ENCODE results near the gene SLC25A33.

SLC25A33 gene

DNA sequence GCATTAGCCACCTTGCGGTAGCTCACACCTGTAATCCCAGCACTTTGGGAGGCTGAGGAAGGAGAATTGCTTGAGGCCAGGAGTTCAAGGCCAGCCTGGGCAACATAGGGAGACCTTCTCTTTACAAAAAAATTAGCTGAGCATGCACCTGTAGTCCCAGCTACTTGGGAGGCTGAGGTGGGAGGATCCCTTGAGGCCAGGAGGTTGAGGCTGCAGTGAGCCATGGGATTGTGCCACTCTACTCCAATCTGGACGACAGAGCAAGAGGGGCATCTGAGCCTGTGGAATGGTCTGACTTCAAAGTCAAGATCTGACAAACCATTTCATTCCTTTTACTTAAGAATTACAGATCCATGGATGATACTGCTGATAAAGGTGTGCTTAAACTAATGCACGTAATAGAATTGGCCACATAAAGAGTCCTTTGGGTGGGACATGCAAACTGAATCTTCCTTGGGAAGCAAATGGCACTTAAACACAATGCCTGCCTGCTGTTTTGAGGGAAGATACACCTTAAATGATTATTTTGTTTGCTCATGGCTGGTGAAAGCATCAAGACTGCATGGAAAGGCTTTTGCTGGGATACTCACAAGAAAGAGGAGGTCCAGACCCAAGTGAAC, 47.0 kb downstream of the SLC25A33 start:
- DNase-seq (ENCODE audit: low read depth, low spot score), result no peak

DNA sequence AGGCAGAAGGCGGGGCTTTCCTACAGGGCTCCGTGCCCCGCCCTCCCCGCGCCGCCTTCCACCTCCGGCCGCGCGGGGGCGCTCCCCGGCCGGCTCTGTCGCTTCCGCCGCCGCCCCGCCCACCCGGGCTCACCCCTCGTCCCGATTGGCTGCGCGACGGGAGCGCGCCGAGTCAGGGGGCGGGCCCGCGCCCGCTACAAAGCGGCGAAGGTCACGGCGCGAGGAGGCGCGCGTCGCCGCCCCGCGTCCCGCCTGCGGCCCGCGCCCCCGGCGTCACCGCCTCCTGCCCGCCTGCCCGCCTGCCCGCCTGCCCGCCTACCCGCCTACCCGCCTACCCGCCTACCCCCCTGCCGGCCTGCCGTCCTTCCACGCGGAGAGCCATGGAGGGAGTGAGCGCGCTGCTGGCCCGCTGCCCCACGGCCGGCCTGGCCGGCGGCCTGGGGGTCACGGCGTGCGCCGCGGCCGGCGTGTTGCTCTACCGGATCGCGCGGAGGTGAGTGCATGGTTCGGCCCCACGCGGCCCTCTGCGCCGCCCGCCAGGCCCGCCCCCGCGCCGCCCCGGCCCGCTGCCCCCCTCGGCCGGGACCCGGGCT, 49.4 kb downstream of the SLC25A33 start, which contains the start of gene TMEM201:
Gene TMEM201 (plus strand): TSS at position 361 of the 593 bp plus-strand sequence. CDS start 20 bp downstream, at position 381.
- peak; percentile 88 for DNase-seq (ENCODE audit: low read depth, low spot score)

GRCh38 chr1:9589144-9589718, 50.0 kb downstream of the SLC25A33 start:
- DNase-seq (ENCODE audit: low read depth, low spot score), result no peak

DNA sequence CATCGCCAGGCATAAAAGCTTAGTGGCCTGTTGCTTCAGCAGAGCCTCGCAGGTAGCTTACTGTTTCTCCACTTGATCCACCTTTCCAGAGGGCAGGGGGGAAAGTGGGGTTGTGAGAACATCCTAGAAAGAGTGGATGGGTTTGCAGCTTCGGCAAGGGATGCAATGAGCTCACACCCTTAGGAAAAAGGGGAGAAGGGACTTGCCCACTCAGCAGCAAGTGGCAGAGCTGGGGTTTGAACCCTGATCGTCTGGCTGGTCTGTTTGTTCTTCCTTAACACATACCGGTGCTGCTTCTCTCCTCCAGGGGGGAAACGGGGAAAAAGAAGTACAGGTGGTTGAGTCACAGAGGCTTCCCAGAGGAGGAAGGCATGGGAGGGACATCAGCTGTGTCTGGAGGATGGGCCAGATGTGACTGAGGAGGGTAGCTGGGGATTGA, 50.5 kb downstream of the SLC25A33 start:
- no peak for DNase-seq (ENCODE audit: low read depth, low spot score)

- DNase-seq (ENCODE audit: low read depth, low spot score), result no peak
These were observed 50.9 kb downstream of the SLC25A33 start for GRCh38 chr1:9590201-9590600.

DNA sequence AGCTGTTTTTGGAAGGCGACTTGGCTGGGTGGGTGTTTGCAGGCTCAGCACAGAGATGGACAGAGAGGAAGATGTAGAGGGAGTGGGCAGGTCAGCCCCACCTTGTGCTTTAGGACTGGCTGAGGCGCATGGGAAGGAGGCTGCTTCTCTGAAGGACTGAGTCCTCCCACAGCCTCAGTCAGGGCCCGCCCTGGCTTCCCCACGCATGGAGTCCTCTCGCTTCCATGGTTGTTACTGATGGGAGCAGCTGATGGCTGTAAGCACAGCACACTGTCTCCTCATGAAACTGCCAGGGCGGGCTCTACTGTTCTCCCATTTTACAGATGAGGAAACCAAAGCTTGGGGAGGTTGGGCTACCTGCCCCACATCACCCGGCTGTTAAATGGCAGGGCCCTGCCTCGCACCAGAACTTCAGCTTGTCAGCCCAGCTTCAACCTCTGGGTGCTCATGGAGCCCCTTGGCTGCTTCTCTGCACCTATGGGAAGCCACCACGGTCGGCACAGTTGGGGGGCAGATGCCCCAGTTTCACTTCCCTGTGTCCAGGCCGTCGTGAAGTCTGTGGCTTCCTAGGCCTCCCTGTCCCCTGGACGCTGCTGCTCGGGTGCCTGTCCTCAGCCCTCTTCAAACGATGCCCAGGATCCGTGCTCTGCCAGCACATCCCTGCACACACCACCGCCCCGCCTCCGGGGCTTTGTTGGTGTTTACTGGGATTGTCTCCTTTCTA, 51.8 kb downstream of the SLC25A33 start:
- no peak for DNase-seq (ENCODE audit: low read depth, low spot score)

- no peak for DNase-seq (ENCODE audit: low read depth, low spot score)
These were observed 52.6 kb downstream of the SLC25A33 start for GRCh38 chr1:9591669-9592509.

DNA sequence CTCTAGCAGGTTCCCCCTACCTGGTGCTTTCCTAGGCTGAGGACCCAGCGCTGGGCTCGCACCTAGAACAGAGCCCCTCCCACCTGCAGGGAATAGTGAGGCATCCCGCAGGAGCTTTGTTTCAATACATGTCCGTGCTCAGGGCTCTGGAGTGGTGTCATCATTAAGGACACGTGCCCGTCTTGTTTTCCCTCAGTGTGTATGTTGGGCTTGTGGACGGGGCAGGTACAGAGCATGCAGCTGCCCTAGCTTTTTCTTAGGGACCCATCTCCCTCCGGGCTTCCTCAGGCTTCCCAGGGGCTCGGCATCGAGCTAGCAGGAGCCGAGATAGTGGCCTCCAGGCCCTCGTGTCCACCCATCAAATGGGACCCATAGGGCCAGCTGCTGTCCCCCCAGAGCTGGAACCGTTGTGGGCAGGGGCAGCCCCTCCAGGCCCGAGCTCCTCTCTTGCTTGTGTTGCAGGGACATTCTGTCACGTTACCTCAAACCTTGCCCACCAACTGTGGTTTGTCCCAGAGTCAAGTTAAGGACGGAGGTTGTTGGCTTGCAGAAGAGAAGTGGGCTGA, 53.3 kb downstream of the SLC25A33 start:
- DNase-seq (ENCODE audit: low read depth, low spot score), result no peak

DNA sequence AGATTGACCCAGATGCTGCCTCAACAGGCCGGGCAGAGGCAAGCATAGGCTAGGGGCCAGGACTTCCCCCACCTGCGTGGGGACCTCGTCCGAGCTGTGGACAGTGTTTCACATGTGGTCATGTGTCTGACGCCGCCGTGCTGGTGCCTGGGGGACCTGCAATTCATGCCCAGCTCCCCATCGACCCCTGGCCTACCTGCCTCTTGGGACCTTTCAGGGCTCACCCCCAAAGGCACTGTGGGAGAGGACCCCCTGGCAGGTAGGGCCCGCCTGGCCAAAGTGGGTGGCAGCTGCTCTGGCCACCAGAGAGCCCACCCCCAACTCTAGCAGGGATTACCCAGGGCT, 53.9 kb downstream of the SLC25A33 start:
- DNase-seq (ENCODE audit: low read depth, low spot score), result no peak

DNA sequence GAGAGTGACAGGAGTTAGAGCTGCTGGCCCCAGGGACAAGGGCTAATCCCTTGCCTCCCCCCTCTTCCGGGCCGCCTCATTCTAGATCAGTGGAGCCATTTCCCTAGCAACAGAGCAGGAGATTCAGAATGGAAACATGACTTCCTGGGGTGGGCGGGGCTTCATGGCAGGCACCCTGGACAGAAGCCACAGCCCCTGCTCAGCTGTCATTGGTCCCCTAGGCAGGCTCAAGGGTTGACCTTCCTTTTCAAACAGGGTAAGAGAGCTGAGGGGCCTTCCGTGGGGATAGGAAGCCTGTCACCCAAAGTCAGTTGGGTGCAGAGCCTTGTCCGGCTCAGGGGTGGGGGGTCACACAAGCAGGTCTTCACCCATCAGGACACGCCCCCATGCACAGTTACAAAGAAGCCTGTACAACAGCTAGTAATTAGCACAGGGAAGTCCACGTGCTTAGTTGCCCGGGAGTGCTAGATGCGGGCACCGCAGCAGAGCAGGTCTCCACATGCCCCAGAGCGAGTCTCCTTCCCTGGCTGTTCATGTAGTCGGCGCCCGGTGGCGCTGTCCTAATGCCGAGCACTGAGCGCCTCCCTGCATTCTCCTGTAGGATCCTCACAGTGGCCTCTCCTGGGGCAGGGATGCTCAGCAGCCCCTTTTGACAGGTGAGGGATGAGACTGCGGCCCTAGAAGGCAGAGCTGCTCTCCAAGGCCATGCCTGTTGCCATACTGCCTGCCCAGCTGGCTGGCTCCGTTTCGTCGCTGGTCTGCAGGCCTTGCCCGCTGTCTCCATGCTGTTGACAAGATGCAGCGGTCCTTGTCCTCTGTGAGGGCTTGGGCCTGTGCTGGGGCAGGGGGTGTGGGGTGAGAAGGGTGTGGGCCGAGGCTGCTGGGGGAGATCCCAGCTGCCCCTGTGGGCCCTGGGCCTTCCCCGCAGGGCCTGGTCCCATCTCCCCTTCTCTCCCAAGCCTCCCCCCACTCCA, 54.5 kb downstream of the SLC25A33 start:
- no peak for DNase-seq (ENCODE audit: low read depth, low spot score)

DNA sequence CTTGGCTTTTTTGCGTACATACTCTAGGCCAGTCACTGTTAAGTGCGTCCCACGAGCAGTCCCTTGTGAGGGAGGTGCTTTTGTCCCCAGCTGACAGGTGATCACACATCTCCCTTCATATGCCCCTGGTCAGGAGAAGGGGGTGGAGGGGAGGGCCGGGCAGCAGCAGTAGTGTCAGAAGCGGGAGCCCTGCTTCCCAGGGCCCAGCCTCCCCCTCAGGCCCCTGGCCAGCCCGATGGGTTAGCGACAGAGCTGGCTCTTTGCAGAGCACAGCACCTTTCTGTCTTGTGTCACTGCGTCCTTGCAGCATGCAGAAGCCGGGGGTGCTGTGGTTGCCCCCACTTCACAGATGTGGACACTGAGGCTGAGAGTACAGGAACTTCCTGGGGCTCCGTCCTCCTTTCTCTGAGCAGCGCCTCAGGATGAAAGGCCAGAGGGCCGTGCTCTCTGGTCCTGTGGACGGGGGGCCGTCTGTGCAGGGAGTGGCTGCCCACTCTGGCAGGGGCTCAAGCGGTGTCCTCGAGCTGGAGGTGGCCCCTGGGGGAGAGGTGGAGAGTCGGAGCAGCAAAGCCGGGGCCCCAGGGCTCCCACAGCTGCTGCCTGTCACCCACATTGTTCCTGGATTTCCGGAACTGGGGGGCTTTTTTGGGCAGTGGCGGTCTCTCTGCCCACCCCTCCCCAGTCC, 55.3 kb downstream of the SLC25A33 start:
- DNase-seq (ENCODE audit: low read depth, low spot score), result no peak

GRCh38 chr1:9595156-9595967, 56.1 kb downstream of the SLC25A33 start:
- no peak for DNase-seq (ENCODE audit: low read depth, low spot score)

DNA sequence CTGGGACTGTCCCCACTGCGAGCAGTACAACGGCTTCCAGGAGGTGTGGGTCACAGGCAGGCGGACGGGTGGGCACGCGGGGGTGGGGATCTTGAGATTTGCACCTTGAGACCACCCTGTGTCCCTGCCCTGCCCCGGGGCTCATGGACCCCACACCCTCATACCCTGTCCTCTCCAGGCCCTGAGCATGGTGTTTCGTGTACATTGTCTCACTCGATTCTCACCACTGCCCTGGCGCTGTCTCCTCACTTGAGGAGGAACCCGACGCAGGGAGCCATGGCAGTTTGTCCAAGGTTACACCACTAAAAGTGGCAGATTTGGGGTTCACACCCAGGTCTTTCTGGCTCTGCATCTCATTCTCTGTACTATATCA, 56.7 kb downstream of the SLC25A33 start:
- no peak for DNase-seq (ENCODE audit: low read depth, low spot score)

DNA sequence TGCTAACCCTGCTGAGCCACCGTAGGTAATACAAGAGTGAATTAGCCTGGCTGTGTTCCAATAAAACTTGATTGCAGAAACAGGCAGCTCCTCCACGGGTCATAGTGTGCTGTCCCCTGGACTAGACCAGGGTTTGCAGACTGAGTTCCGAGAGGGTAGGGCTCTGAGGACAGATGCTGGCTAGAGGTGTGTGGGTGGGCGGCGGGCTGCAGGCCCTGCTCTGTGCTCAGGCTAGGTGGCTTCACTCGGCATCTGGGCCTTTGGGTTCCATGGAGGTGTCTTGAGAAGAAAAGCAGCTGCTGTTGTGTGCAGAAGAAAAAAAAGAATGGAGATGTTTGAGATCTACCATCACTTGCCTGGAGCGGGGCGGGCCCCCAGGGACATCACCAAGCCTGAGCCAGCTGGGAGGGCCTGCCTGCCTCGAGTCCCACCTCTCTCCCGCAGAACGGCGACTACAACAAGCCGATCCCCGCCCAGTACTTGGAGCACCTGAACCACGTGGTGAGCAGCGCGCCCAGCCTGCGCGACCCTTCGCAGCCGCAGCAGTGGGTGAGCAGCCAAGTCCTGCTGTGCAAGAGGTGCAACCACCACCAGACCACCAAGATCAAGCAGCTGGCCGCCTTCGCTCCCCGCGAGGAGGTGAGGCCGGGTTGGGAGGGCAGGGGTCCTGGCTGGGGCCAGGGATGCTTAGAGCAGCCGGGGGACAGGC, 57.3 kb downstream of the SLC25A33 start:
- no peak for DNase-seq (ENCODE audit: low read depth, low spot score)

GRCh38 chr1:9597361-9598315, 58.4 kb downstream of the SLC25A33 start:
- no peak for DNase-seq (ENCODE audit: low read depth, low spot score)

DNA sequence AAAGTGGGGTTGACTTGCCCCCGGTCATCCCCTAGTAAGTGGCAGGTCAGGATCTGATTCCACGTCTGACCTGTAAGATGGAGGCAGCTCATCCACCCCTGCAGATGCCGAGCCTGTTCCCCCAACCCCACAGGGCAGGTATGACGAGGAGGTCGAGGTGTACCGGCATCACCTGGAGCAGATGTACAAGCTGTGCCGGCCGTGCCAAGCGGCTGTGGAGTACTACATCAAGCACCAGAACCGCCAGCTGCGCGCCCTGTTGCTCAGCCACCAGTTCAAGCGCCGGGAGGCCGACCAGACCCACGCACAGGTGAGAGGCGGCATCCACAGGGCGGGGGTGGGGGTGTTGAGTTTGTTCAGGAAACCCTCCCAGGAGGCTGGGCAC, 59.0 kb downstream of the SLC25A33 start:
- no peak for DNase-seq (ENCODE audit: low read depth, low spot score)

DNA sequence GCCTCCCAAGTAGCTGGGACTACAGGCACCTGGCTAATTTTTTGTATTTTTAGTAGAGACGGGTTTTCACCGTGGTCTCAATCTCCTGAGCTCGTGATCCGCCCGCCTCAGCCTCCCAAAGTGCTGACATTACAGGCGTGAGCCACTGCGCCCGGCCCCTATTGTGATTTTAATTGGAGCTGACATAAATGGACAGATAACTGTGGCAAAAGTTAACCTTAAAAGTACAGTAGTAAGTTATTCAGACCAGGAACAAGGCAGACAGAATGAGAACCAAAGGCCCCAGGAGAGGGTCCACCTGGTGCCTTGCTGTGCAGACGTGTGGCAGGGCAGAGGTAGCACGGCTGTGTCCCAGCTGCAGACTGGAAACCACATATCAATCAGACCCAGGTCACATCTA, 60.5 kb downstream of the SLC25A33 start:
- no peak for DNase-seq (ENCODE audit: low read depth, low spot score)

All from activated naive CD8-positive, alpha-beta T cell treated with anti-CD3 and anti-CD28 coated beads, Interleukin-2, amount 50 U/mL, for 16 hours (primary cell).